ENCODE data around the gene ODAD3.
"Not testable (repeated sequence)": the region's sequence is repeated elsewhere in the genome, so short reads cannot be mapped to it uniquely, and the experiment has no call there.

Gene ODAD3

DNA sequence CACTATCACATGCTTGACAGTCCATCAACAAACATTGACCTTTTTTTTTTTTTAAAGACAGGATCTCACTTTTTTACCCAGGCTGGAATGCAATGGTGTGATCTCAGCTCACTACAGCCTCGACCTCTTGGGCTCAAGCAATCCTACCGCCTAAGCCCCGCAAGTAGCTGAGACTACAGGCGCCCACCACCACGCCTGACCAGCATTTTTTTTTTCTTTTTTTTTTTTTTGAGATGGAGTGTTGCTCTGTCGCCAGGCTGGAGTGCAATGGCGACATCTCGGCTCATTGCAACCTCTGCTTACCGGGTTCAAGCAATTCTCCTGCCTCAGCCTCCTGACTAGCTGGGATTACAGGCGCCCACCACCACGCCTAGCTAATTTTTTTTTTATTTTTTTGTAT lies 24.0 kb upstream of the ODAD3 start:
- not testable (repeated sequence) for DNase-seq

DNA sequence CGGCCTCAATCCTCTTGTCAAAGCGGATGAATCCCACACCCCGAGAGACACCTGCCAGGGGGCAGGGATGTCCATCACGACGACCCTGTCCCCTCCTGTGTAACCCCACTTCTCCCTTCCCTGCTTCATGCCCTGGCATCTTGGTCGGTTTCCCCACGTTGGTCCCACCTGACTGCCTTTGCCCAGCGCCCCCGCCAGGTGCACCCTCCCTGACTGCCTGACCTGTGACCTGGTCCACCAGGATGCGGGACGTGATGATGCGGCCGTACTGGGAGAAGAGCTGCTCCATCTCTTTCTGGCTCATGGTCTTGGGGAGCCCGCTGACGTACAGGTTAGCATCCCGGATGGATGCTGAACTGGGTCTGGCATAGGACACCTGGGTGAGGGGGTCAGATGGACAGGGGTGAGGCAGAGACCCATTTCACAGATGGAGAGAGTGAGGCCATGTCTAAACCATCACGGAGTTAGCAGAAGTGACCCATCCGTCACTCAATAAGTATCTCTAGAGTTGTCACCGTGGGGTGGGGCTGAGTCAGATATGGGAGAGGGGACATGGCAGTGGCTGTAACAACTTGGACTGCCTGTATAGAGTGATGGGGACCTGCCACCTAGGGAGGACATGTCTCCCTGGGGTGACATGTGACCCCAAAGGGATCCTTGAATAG lies 23.4 kb upstream of the ODAD3 start:
- no peak for DNase-seq

DNA sequence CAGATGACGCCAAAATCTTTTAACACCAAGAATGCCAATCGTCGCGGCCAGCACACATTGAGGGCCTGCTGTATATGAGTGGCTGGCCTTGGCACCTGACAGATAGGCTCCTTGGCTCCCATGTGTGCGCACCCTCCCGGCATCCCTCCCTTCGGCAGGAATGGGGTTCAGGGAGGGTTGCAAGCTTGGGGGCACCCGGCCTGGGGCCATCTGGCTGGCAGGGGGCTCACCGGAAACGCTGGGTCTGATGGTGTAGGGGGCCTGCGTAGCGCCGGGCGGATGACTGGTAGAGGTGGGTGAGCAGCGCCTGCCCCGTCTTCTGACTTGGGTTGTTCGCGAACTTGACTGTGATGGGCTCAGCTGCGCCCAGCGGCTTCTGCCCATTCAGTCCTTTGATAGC lies 22.9 kb upstream of the ODAD3 start:
- no peak for DNase-seq

DNA sequence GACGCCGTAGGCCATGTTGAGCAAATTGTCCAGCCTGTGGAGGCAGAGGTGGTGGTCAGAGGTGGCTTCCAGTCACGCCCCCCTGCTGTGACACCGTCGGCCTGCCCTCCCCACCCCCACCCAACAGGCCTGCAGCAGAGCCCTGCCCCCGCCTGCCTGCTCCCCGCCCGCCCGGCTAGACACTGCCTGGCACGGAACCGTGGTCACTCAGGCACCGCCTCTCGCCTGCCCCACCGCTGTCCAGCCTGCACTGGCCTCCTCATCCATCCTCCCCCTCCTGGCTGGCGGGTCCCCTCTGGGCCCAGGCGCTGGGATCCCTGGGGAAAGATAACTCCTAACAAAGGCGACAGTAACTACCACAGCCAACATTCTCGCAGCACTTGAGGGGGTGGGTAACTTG lies 22.2 kb upstream of the ODAD3 start:
- no peak for DNase-seq

DNA sequence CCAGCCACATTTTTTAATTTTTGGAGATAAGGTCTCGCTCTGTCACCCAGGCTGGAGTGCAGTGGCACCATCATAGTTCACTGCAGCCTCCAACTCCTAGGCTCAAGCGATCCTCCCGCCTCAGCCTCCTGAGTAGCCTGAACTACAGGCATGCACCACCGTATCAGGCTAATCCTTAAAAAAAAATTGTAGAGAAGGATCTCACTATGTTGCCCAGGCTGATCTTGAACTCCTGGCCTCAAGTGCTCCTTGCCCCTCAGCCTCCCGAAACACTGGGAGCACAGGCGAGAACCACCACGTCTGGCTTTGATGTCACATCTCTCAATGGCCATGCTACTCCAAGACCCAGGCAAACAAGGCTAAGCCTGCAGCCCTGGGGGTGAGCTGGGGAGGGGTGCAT lies 21.7 kb upstream of the ODAD3 start:
- no peak for DNase-seq

DNA sequence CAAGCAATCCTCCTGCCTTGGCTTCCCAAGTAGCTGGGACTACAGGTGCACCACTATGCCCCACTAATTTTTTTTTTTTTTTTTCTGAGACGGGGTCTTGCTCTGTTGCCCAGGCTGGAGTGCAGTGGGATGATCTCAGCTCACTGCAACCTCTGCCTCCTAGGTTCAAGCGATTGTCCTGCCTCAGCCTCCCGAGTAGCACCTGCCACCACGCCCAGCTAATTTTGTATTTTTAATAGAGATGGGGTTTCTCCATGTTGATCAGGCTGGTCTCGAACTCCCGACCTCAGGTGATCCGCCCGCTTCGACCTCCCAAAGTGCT lies 20.3 kb upstream of the ODAD3 start:
- DNase-seq = not testable (repeated sequence)

DNA sequence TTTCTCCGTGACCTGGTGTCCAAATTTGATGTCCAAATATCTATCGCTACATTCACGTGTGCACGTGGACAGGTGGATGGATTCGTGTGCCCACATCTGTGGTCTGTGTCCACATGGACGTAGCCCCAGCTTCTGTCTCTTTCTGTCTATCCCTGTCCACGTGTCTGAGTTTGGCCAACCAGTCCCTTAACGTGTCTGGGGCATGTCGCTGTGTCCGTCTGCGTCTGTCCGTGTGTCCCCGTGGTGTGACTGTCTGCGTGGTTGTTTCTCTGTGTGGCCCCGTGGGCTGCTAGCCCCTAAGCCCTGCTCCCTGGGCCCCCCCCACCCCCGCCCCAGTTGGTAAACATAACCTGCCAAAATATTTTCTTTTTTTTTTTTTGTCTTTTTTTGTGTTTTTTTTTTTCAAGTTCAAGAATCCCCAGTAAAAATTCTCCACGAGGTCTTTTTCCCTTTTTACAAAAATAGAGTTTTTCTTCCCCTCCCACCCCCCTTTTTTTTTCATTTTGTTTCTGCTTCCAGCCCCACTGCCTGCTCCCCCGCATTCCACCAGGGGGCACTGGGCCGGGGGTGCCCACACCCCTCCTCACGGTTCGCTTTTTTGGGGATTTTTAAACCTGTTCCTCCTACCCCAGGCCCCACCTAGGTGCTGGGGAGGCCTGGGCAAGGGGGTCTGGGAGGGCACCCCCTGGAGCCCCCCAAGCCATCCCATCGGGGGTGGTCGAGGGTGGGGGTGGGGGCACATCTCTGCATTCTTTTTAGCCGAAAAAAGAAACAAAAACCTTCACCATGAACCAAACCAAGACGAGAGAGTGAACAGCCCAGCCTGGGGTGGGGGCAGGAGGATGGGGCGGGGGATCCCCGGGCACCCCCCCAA lies 18.8 kb upstream of the ODAD3 start:
- no peak for DNase-seq

DNA sequence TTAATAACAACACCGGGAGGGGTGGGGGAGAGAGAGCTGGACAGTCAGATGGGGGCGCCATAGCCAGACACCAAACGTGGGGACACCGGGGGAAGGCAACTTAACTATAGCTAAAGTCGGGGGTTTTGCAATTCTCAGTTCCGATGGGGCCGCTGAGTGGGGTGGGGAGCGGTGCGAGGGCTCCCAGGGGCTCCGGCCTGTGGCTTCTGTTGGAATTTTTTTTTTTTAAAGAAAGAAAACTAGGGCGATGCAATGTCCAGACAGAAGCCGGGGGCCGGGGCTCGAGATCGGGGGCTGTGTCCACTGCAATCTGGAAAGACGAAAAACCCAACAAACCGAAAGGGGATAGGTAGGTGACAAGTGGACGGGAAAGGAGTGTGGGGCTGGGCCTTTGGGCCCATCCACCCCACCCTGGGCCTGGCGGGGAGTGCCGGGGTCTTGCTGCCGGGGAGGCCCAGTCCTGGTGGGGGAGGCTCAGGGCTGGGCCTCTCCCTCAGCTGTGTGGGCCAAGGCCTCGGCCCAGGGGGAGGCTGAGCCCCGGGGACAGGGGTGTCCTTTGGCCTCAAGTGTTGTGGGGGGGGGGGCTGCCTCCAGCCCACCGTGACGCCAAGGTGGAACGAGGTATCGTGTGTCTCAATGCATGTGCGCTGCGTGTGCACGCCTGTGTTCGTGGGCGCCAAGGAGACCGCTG lies 17.8 kb upstream of the ODAD3 start:
- no peak for DNase-seq

DNA sequence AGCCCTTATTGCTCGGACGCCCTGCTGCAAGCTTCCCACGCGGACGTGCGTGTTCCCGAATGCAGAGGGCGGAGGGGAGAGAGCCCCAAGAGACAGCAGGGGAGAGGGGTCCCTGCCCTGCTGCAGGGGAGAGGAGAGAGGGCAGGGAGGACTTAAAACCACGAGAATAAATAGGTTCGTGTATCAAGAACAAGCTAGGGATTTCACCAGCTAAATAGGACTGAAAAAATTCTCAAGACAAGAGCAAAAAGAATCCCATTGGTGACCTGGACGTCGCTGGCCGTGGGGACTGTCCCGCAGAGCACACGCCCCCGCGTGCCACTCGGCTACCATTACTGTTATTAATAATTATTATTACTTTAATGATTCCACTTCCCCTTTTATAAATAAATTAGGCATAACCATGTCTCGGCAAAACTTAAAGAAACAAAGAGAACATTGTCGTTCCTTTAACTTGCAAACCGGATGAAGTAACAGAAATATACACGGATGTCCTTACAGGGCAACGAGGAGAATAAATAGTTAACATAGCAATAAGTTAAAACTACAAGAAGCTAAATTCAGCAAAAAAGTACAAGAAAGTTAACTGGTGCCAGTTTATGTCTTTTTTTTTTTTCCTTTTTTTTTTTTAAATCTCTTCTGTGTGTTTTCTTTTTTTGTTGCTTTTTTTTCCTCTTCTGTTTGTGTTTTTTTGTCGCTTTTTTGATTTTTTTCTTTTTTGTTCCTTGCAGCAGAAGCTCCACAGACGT lies 17.1 kb upstream of the ODAD3 start:
- no peak for DNase-seq

DNA sequence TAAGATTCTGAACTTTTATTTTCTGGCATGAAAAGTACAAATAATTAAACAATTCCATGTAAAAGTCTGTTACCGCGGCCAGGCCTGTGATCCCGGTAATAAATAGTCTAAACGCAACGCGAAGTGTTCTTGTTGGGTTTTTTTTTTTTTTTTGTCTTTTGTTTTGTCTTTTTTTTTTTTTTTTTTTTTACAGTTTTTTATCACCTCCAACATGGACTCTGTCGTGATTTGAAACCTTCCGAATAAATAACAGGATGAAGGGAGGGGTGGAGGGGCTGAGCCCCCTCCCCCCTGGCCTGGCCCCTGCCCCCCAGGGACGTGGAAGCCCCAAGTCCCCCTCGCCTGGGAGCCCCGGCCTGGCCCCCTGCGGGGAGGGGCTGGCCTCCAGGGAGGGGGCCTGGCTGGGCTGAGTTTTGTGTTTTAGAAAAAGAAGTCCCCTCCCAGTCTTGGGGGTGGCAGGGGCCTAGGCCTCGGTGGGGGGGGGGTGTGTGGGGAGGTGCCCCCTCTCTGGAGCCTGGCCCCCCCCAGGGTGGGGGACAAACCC lies 16.5 kb upstream of the ODAD3 start:
- no peak for DNase-seq

DNA sequence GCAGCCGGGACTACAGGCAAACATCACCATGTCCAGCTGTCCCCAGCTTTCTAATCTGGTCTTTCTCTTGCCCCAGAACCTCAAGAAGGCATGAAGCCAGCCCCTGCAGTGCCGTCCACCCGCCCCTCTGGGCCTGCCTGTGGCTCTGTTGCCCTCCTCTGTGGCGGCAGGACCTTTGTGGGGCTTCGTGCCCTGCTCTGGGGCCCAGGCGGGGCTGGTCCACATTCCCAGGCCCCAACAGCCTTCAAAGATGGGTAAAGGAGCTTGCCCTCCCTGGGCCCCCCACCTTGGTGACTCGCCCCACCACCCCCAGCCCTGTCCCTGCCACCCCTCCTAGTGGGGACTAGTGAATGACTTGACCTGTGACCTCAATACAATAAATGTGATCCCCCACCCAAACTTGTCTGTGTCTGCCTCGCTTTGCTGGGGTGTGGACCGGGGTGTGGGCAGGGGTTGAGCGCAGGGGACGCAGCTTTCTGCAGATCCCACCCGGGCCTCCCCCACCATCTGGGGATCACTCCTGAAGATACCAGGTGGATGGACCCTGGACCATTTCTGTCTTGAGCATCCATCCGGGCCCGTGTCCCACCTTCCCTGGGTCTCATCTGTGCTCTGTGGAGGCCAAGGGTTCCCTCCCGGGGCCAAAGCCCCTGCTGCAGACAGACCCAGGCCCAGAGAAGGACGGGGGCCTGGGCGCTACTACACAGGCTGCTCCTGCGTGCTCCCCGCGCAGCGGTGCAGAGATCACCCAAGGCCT lies 15.8 kb upstream of the ODAD3 start:
- DNase-seq = no peak

DNA sequence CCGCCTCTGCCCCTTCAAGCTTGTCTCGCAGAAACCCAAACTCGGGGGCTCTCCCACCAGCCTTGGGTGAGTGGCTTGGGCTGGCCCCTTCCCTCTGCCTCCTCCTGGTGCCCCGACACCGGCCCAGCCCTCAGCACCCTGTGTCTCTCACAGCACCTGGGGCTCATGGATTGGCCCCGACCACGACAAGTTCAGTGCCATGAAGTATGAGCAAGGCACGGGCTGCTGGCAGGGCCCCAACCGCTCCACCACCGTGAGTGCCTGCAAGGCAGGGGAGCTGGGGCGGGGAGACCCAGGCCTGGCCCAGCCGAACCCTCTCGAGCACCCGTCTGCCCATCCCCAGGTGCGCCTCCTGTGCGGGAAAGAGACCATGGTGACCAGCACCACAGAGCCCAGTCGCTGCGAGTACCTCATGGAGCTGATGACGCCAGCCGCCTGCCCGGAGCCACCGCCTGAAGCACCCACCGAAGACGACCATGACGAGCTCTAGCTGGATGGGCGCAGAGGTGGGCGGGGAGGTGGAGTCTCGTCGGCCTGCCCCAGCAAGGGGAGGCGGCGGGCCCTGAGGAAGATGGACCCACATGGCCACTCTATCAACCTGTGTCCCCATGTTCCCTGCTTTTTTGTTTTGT lies 14.1 kb upstream of the ODAD3 start:
- no peak for DNase-seq

DNA sequence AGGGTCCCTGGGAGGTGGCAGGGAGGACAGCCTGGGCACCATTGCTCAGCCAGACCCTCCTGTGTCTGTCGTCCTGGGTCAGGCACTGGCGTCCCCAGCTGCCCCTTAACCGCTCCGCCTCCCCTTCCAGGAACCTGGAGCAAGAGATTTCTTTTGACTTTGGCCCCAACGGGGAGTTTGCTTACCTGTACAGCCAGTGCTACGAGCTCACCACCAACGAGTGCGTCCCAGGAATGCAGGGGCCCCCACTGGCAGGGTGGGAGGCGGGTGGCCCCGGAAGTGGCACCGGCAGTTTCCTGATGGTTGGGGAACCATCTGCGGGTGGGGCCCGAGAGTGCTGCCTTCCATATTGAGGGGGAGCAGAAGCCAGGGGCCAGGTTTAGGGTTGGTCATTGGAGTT lies 13.5 kb upstream of the ODAD3 start:
- DNase-seq = no peak

DNA sequence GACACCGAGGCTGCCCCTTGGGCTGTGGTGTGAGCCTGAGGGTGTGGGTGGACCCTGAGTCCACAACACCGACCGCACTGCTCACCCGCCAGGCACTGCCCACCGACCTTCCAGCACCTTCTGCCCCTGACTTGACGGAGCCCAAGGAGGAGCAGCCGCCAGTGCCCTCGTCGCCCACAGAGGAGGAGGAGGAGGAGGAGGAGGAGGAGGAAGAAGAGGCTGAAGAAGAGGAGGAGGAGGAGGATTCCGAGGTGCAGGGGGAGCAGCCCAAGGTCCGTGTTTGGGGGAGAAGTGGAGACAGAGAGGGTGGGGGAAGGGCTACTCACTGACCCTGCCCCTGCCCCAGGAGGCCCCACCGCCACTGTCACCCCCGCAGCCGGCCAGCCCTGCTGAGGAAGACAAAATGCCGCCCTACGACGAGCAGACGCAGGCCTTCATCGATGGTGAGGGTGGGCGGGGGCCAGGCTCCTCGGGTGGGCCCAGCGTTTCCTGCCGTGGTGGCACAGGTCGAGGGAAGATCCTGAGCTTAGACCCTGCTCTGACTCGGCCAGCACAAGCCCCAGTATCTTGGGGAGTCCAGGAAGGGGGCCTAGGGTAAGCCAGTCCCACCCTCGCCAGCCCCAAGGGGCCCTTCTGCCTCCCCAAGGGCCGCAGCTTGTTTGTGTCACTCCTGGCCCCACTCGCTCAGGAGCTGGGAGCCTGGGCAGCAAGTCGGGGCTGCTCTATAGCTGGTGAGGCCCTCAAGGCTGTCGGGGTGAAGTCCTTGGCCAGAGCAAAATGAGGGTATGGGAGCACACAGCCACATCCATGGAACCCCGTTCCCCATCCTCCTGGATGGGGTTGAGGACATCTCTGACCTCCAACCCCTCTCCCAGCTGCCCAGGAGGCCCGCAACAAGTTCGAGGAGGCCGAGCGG lies 12.7 kb upstream of the ODAD3 start:
- DNase-seq = no peak

DNA sequence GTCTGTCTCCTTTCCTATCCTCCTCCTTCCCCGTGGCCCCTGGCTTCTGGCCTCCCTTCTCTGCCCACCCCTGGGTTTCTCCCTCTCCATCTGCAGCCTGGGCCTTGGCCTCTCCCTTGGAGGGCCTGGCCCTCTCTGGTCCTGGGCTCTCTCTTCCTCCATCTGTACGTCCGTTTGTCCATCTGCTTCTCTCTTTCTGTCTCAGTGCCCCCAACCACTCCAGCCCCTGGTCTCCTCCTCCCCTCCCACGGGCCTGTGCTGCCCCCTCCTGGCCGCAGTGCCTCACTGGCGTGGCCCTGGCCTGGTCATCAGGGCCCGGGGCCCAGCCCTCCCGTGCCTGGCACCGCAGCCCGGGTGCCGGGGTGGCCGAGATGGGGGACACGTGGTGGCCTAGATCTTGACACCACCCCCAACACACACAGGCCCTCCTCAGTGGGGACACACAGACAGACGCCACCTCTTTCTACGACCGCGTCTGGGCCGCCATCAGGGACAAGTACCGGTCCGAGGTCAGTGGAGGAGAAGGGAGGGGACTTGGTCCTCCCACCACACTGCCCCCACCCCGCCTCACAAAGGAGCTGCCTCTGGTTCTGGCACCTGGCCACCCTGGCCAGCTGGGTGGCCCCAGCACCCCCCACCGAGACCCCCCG lies 11.9 kb upstream of the ODAD3 start:
- no peak for DNase-seq

DNA sequence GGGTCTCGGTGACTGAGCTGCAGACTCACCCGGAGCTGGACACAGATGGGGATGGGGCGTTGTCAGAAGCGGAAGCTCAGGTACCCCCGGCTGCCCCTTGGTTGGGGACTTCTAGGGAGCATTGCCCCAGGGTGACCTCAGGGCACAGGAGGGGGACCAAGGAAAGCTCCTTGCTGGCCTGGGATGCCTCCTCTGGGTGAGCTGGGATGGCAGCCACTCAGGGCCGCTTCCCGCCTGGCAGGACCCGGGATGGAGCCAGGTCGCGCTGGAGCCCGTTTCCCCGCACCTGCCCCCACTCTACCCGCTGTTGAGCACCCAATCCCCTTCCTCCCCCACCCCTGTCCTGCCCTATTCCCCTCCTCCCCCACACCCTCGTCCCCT lies 11.3 kb upstream of the ODAD3 start:
- no peak for DNase-seq

DNA sequence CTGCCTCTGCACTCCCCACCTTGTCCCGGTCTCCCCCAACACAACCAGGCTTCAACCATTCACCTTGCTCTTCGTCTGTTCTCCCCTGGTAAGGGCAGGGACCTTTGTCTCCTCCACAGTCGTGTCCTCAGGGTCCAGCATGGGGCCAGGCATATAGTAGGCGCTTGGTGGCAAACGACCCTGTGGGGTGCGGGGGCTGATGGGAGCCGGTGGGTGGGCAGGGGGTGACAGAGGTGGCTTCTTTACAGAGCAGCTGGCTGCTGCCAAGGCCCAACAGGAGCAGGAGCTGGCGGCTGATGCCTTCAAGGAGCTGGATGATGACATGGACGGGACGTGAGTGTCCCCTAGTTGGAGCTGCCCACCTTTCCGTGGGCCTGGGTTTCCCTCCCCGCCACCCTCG lies 10.2 kb upstream of the ODAD3 start:
- DNase-seq = no peak

DNA sequence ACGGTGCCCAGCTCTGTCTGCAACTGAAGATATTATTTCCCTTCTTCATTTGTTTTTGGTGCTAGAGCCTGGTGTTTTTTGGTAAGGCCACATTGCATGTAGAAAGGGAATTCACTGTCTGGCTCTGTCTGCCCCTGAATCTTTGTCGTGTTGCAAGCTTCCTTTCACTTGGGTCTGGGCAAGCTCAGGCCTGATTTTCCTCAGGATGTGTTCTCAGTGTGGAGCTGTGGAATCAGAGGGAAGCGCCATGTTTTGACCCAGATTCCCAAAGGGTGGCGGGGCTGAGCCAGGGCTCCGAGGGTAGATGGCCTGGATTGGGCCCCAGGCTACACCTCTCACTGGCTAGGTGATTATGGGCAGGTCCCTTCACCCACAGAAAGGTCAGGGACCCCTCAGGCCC lies 9.1 kb upstream of the ODAD3 start:
- DNase-seq = no peak

DNA sequence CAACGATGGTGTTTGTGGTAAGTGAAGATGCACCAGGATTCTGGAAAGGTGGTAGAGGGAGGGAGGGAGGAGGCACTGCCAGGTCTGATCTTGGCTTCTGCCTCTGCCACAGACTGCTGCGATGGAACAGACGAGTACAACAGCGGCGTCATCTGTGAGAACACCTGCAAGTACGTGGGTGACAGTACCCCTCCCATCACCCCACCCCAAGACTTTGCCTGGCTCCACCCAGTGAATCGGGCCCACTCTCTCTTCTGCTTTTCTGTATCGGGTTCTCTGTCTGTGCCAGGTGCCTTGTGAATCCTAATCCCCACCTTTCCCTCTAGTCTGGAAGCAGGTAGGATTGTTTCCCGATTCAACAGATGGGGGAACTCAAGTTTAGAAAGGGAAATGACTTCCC lies 3.0 kb upstream of the ODAD3 start:
- DNase-seq = no peak

DNA sequence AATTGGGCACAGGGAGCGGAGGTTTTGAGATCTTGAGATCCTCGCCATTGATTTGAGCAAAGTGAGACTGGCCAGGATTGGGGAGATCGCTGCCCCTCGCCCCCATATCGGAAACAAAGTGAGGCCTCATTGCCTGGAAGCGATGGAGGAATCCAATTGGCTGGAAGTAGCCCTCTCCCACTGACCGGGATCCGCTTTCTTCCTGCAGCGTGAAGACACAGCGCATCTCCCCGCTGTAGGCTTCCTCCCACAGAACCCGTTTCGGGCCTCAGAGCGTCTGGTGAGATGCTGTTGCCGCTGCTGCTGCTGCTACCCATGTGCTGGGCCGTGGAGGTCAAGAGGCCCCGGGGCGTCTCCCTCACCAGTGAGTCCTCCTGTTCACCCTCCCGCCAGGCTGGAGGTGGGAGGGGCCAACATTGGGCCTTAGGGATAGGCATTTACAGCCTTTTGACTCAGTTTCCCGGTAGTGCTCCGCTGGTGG lies 952 bp upstream of the ODAD3 start:
- no peak for DNase-seq
